ENCODE results near the gene H2BW1.
"Not testable (repeated sequence)": the region's sequence is repeated elsewhere in the genome, so short reads cannot be mapped to it uniquely, and the experiment has no call there.

H2BW1 gene, protein sequence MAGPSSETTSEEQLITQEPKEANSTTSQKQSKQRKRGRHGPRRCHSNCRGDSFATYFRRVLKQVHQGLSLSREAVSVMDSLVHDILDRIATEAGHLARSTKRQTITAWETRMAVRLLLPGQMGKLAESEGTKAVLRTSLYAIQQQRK

DNA sequence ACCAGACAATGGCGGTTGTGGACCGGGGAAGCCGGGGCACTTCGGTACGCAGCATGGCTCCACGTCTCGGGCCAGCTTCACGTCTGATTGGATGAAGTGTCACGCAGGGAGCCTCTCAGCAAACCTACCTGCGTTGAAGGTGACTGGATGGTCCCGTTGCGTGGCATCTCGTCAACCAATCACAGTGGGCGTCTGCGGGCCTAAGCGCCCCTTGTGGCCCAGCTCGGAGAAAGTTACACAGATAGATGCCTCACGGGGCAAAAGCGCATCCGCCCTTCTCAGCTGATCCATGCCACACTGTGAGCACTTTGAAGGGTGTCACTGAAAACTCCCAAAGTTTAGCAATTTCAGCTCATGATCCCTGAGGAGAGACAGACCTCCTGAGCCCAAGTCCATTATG is at the start of gene H2BW1:
Gene H2BW1, minus strand, starts transcription at position 103 of the 400 bp plus-strand sequence. CDS start 132 bp downstream, outside the sequence.
- no peak for DNase-seq (ENCODE audit: low spot score)

DNA sequence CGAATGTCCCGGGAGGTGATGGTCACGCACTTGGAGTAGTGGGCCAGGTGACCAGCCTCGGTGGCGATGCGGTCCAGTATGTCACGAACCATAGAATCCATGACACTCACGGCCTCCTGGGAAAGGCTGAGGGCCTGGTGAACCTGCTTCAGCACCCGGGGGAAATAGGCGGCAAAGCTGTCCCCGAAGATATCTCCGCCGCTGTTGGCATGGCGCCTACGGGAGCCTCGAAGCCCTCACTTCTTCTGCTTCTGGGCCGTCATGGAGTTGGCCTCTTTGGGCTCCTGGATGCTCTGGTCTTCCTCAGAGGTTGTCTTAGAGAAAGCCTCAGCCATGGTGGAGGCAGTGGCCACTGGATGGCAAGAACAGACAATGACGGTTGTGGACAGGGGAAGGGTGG is 49.1 kb upstream of the H2BW1 start:
- DNase-seq (ENCODE audit: low spot score) = not testable (repeated sequence)

DNA sequence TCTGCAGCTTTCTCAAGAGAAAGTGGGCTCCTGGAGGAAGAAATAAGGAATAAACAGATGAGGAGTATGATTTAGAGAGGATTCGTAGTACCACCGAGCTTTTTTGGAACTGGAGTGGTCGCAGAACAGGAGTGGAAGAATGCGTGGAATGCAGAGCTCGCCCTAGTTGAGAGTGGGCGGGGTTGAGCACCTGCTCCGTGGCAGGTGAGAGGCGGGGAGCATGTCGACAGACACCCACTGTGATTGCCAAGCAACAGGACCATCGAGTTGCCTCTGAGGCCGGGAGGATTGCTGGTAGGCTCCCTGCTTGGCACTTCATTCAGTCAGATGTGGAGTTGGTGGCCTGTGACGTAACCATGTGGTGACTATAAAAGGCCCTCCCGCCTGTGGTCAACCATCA is 41.4 kb upstream of the H2BW1 start:
- DNase-seq (ENCODE audit: low spot score) = not testable (repeated sequence)

DNA sequence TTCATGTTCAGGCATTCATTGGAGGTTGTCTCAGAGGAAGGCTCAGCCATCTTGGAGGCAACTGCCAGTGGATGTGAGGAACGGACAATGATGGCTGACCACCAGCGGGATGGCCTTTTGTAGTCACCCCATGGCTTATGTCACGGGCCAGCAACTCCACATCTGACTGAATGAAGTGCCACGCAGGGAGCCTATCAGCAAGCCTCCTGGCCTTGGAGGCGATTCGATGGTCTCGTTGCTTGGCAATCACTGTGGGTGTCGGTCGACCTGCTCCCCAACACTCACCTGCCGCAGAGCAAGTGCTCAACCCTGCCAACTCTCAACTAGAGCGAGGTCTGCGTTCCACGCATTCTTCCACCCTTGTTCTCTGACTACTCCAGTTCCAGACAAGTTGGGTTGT is 33.7 kb upstream of the H2BW1 start:
- DNase-seq (ENCODE audit: low spot score) = no peak

DNA sequence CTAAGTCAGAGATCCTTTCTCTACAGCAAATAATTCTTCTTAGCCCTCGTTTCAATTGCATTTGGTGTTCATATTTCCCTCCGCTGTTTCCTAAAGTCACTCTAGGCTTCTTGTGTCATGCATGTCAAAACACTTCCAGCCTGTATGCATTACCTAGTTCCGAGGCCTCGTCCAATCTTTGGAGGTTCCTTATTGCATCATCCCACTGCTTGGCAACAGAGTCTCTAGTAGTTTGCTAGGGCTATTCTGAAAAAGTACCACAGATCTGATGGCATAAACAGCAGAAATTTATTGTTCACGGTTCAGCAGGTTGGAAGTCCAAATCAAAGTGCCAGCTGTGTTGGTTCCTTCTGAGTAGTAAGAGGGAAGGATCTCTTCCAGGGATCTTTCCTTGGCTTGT is 32.1 kb upstream of the H2BW1 start:
- no peak for DNase-seq (ENCODE audit: low spot score)

DNA sequence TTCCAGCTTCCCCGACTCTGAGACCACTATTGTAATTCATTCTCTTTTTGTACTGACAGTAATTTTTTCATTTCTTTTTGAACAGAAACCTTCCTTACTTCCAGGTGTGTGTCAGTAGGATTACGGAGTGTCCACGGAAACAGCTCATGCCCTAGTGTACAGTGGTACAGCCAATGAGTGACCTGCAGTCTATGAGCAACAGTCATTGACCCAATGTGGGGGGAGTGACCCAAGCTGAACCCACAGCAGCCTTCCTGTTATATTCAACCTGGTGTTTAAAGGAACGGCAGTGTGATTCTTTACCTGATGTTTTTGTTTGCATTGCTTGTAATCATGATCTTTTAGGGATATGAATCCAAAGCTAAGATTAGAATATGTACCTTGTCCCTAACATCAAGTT is 27.5 kb upstream of the H2BW1 start:
- DNase-seq (ENCODE audit: low spot score) = no peak

DNA sequence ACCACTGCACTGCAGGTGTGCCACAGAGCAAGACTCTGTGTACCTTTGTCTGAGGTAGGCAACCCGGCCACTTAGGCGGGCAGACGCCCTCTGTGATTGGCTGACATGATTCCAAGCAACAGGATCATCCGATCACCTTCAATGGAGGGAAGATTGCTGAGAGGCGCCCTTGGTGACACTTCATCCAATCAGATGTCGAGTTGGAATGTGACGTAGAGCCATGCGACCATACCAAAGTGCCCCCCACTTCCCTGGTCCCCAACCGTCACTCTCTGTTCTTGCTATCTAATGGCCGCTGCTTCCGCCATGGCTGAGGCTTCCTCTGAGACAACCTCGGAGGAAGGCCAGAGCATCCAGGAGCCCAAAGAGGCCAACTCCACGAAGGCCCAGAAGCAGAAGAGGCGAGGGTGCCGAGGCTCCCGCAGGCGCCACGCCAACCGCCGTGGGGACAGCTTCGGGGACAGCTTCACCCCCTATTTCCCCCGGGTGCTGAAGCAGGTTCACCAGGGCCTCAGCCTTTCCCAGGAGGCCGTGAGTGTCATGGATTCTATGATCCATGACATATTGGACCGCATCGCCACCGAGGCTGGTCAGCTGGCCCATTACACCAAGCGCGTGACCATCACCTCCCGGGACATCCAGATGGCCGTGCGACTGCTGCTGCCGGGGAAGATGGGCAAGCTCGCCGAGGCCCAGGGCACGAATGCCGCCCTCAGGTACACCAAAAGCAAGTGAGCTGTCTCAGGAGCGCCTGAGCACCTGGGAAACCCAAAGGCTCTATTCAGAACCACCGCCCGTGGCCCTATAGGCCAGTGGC is 26.4 kb upstream of the H2BW1 start, which contains the start of gene H2BW2:
Gene H2BW2, plus strand, starts transcription at position 268 of the 817 bp plus-strand sequence. Its CDS starts 39 bp downstream, at position 307.
- no peak for DNase-seq (ENCODE audit: low spot score)

DNA sequence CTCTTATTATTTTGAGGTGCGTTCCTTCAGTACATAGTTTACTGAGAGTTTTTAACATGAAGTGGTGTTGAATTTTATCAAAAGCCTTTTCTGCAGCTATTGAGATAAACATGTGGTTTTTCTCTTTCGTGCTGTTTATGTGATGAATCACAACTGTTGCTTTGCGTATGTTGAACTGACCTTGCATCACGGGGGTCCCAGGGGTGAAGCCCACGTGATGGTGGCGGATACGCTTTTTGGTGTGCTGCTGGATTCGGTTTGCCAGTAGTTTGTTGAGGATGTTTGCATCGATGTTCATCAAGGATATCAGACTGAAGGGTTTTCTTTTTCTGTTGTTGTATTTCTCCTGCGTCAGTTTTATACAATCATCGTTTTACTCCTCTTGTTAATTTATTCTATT is 4.6 kb upstream of the H2BW1 start:
- no peak for DNase-seq (ENCODE audit: low spot score)

DNA sequence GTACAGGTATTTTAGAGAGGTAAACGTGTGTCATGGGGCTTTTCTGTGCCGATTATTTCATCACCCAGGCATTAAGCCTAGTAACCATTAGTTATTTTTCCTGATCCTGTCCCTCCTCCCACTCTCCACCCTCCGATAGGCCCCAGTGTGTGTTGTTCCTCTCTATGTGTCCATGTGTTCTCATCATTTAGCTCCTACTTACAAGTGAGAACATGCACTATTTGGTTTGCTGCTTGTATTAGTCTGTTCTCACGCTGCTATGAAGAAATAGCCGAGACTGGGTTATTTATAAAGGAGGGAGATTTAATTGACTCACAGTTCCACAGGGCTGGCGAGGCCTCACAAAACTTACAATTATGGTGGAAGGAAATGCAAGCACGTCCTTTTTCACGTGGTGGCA is 2.1 kb upstream of the H2BW1 start:
- not testable (repeated sequence) for DNase-seq (ENCODE audit: low spot score)

DNA sequence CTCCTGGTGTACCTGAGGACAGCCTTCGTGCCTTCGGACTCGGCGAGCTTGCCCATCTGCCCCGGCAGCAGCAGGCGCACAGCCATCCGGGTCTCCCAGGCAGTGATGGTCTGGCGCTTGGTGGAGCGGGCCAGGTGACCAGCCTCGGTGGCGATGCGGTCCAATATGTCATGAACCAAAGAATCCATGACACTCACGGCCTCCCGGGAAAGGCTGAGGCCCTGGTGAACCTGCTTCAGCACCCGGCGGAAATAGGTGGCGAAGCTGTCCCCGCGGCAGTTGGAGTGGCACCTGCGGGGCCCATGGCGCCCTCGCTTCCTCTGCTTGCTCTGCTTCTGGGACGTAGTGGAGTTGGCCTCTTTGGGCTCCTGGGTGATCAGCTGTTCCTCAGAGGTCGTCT is 350 bp downstream of the H2BW1 start:
- DNase-seq (ENCODE audit: low spot score) = no peak

DNA sequence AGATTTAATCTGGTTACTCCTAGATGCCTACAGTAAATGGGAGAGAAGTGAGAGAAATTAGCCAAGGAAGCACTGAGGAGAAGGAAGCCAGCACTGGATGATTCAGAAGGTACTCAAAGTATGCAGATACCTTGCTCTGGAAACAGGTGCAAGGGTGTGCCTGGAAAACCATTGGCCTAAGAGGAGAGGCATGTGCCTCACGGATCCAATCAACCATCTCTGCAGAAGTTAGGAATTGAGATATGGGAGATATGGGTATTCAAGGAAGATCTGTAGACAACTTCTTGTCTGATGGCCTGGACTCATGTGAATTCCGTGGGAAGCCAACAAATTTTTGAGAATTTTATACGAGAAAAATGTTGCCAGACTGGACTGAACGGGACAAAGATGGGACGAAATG is 4.7 kb downstream of the H2BW1 start:
- no peak for DNase-seq (ENCODE audit: low spot score)

DNA sequence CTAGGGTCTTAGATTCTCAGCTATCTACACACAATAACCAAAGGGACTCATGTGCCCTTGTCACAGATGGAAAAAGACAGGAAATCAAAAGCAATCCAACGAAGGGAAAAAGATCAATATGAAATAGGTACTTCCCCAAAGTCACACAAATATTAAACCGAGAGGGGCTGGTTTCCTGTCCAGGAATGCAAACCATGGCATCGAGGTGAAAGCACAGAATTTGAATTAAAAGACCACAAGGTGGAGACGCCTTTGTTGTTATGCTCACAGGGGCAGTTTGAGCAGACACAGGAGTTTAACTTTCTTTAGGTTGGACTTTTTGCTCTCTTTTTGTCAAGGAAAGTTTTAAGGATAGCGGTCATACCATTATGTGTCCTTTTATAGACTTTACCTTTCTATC is 14.3 kb downstream of the H2BW1 start:
- no peak for DNase-seq (ENCODE audit: low spot score)

DNA sequence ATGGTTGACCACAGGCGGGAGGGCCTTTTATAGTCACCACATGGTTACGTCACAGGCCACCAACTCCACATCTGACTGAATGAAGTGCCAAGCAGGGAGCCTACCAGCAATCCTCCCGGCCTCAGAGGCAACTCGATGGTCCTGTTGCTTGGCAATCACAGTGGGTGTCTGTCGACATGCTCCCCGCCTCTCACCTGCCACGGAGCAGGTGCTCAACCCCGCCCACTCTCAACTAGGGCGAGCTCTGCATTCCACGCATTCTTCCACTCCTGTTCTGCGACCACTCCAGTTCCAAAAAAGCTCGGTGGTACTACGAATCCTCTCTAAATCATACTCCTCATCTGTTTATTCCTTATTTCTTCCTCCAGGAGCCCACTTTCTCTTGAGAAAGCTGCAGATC is 30.0 kb downstream of the H2BW1 start:
- not testable (repeated sequence) for DNase-seq (ENCODE audit: low spot score)

DNA sequence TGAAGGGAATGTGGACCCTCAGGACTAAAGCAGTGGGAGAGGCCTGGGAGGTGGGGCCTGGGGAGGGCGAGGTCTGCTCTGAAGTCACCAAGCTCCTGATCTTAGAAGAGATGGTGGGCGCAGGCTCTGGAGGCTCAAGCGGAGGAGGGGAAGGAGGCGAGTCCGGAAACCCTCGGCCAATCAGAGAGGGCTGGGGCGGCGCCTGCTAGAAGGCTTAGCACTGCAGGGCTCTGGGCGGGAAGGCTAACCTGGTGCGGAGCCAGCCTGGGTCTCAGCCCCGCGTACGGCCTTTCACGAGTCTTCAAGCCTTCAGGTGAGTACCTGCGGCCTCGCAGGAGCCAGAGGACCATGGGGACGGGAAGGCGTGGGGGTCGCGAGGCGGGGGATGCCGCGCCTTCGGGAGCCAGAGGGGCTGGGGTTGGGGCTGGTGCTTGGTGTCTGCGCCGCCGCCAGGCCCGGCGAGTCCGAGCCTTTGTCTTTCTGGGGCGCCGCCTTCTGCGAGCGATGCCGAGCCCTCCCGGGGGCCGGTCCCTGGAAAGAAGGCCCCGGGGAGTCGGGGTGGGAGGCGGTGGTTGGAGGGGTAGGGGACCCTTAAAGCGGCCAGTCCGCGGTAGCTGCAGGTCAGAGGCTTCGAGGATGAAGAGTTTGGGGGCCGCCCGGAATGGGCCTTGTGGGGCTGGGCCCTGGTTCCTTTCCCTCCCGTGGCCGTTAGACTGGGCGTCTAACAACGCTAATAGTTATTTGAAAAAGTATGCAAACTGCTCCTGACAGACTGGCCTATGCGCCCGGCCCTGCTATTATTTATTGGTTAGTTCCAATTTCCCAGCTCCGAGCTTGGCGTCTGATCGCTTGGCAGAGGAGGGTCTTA is 50.9 kb downstream of the H2BW1 start, which contains the start of gene TMSB15B:
Gene TMSB15B, plus strand, starts transcription at position 217 of the 868 bp plus-strand sequence.
- DNase-seq (ENCODE audit: low spot score) = not testable (repeated sequence)
